IPS DF 4.7 (cell line): ENCODE results near the gene CSF1.

Experiments used
- DNase-seq: peaks from one replicate; pipeline ENCODE4 v3.0.0-alpha.2; 2013; ENCODE audit warnings: low spot score; ENCODE audit errors: extremely low read depth

The CSF1 gene

GRCh38 chr1:109882288-109883245 is 28.1 kb upstream of the CSF1 start:
- DNase-seq = no peak

- DNase-seq = no peak
Measured at GRCh38 chr1:109883248-109883955, 27.2 kb upstream of the CSF1 start.

- DNase-seq = no peak
Measured at GRCh38 chr1:109884242-109884891, 26.3 kb upstream of the CSF1 start.

GRCh38 chr1:109885589-109885988 is 25.1 kb upstream of the CSF1 start:
- no peak for DNase-seq

GRCh38 chr1:109886827-109887226 is 23.8 kb upstream of the CSF1 start:
- DNase-seq = no peak

- no peak for DNase-seq
Measured at GRCh38 chr1:109887271-109887670, 23.4 kb upstream of the CSF1 start.

GRCh38 chr1:109887884-109888283 is 22.8 kb upstream of the CSF1 start:
- DNase-seq = no peak

GRCh38 chr1:109889094-109889493 is 21.6 kb upstream of the CSF1 start:
- no peak for DNase-seq

GRCh38 chr1:109890115-109890953 is 20.3 kb upstream of the CSF1 start:
- DNase-seq = no peak

GRCh38 chr1:109891930-109892329 is 18.7 kb upstream of the CSF1 start:
- DNase-seq = no peak

- DNase-seq = no peak
Measured at GRCh38 chr1:109892561-109893368, 17.9 kb upstream of the CSF1 start.

GRCh38 chr1:109893532-109894171 is 17.0 kb upstream of the CSF1 start:
- DNase-seq = no peak

- DNase-seq = no peak
Measured at GRCh38 chr1:109894823-109895719, 15.6 kb upstream of the CSF1 start.

GRCh38 chr1:109895720-109896504 is 14.7 kb upstream of the CSF1 start:
- no peak for DNase-seq

GRCh38 chr1:109896681-109897080 is 14.0 kb upstream of the CSF1 start:
- DNase-seq = no peak

- DNase-seq = no peak
Measured at GRCh38 chr1:109897259-109897955, 13.2 kb upstream of the CSF1 start.

GRCh38 chr1:109898842-109899241 is 11.8 kb upstream of the CSF1 start:
- no peak for DNase-seq
